Measurements from ENCODE around the gene LOXL3. TPM values are rescaled to one million over a fixed set of nuclear protein-coding genes. Genes with fewer than 3 reads are reported as not detected.

LOXL3 gene
- total and polyA plus RNA-seq, 2 of the 8 experiments (the other 6 are each of a cell fraction or from before 2014, with no cell fraction given): 22.4 to 27.2 TPM

GRCh38 chr2:74566754-74567085 lies 13.0 kb upstream of the LOXL3 start:
- H3K56ac ChIP-seq (replicated peaks; ENCODE audit: insufficient read length, low read depth, low read length): no peak overlapping the region
- H2BK12ac ChIP-seq (ENCODE audit: low read depth, low read length): no peak overlapping the region
- no peak overlapping the region for H2BK15ac ChIP-seq (ENCODE audit: low read length)
- H3K27ac ChIP-seq (ENCODE audit: low read depth, low read length): no peak overlapping the region
- DNase-seq (ENCODE audit: low read depth in 1 of 2, low spot score in 2 of 2) (no peak), FAIRE-seq (no peak)
- H2BK20ac ChIP-seq (ENCODE audit: low read length): no peak overlapping the region
- no peaks in the 10 kb centered on the region for H3K79me2 ChIP-seq (ENCODE audit: control insufficient read depth in 1 of 2, insufficient read depth in 2 of 2, low read length in 2 of 2)
- H3K23ac ChIP-seq (ENCODE audit: insufficient read length): no peak overlapping the region
- no peak overlapping the region for H4K91ac ChIP-seq (replicated peaks; ENCODE audit: insufficient read length, low read length)
- no peak for TF ChIP-seq ATF3 (IDR thresholded peaks at IDR 0.05; ENCODE audit: insufficient read depth, low read depth, low read length)
- TF ChIP-seq BACH1 (IDR thresholded peaks at IDR 0.05; ENCODE audit: low read length): no peak
- no peak for TF ChIP-seq EZH2 (IDR thresholded peaks at IDR 0.05; ENCODE audit: low read depth, low read length, severe bottlenecking)
- no peak for TF ChIP-seq BRCA1 (IDR thresholded peaks at IDR 0.05; ENCODE audit: low read depth, low read length)
- no peak for TF ChIP-seq RNF2 (IDR thresholded peaks at IDR 0.05; ENCODE audit: borderline replicate concordance, low read depth, low read length, missing control alignments, poor library complexity, severe bottlenecking)
- TF ChIP-seq POLR2AphosphoS5 (IDR thresholded peaks at IDR 0.05; ENCODE audit: low read depth, low read length): no peak
- TF ChIP-seq TCF12 (IDR thresholded peaks at IDR 0.05; ENCODE audit: low read depth, low read length): no peak
- no peak for TF ChIP-seq KDM5A (IDR thresholded peaks at IDR 0.05; ENCODE audit: low read length)
- no peak for TF ChIP-seq TAF1 (IDR thresholded peaks at IDR 0.05; ENCODE audit: low read depth, low read length)
- no peak overlapping the region for H3K18ac ChIP-seq (ENCODE audit: extremely low read depth, low read length)
- no peak overlapping the region for H2BK5ac ChIP-seq (ENCODE audit: low read depth, low read length)
- H3K4me1 ChIP-seq (replicated peaks in 1 of 4; ENCODE audit: control insufficient read depth in 3 of 4, insufficient read depth in 4 of 4, low read length in 3 of 4): no peaks in the 10 kb centered on the region
- H3K27me3 ChIP-seq (replicated peaks in 1 of 4; ENCODE audit: control insufficient read depth in 3 of 4, extremely low read depth in 1 of 4, insufficient read depth in 3 of 4, low read length in 3 of 4): peaks cover 0 to 2% (median 0%) of the 10 kb centered on the region in 4 experiments; a peak in 1 of 7 replicates
- H4K20me1 ChIP-seq (replicated peaks in 1 of 2; ENCODE audit: control insufficient read depth in 1 of 2, insufficient read depth in 2 of 2, low read length in 2 of 2): no peaks in the 10 kb centered on the region
- no peaks in the 10 kb centered on the region for H3K36me3 ChIP-seq (ENCODE audit: control insufficient read depth in 2 of 4, insufficient read depth in 4 of 4, low read length in 3 of 4)
- H3K9ac ChIP-seq (replicated peaks in 1 of 4; ENCODE audit: extremely low read depth in 1 of 4, low read depth in 3 of 4, low read length in 3 of 4): no peak overlapping the region
- H4K5ac ChIP-seq (ENCODE audit: insufficient read length, low read depth, low read length): no peak overlapping the region
- H3K79me1 ChIP-seq (ENCODE audit: low read depth, low read length): 0 out of 2 replicates have a peak, but pooled peaks cover 2% of the 10 kb centered on the region
- H3K4me2 ChIP-seq (ENCODE audit: insufficient read depth in 1 of 2, low read depth in 2 of 2, low read length in 2 of 2): no peak overlapping the region
- no peaks in the 10 kb centered on the region for H3K9me3 ChIP-seq (ENCODE audit: insufficient read depth in 2 of 2, low read depth in 1 of 2, low read length in 1 of 2)
- H3K4me3 ChIP-seq (ENCODE audit: extremely low read depth in 1 of 4, insufficient read depth in 2 of 4, low read depth in 3 of 4, low read length in 4 of 4): no peak overlapping the region
- no peak overlapping the region for H2AFZ ChIP-seq (ENCODE audit: low read length)
- H2AK5ac ChIP-seq (ENCODE audit: low read depth, low read length): no peak overlapping the region
- POLR2A ChIA-PET (ENCODE audit: partially characterized antibody): no interaction called here
- H3K14ac ChIP-seq (ENCODE audit: insufficient read length): no peak overlapping the region
- H2BK120ac ChIP-seq (replicated peaks; ENCODE audit: low read depth, low read length): no peak overlapping the region
- no peak overlapping the region for H3K4ac ChIP-seq (replicated peaks; ENCODE audit: insufficient read length, low read depth, low read length)
- H4K8ac ChIP-seq (ENCODE audit: extremely low read depth, insufficient read depth, low read length): no peak overlapping the region
- CTCF ChIA-PET (ENCODE audit: partially characterized antibody): interaction anchor here (1.3 to 4.4 kb wide), 4 partner anchors 8 to 20 kb away, joined by 3 to 24 read pairs (median 6); no protein-coding TSS in a partner anchor
- peaks cover 2% of the 10 kb centered on the region; the same call in 1 of the 2 replicates for H3K23me2 ChIP-seq (ENCODE audit: low read depth, low read length)
